HG03025 (cell line): ENCODE measurements around the gene GAB2.

Experiments
- ATAC-seq: cut with Tn5 transposase; IDR thresholded peaks from one replicate; pipeline ENCODE4 v1.9.1; 2021; ENCODE audit warnings: mild to moderate bottlenecking, moderate library complexity; ENCODE audit not compliant: unreplicated experiment, low FRiP score

Gene GAB2

DNA sequence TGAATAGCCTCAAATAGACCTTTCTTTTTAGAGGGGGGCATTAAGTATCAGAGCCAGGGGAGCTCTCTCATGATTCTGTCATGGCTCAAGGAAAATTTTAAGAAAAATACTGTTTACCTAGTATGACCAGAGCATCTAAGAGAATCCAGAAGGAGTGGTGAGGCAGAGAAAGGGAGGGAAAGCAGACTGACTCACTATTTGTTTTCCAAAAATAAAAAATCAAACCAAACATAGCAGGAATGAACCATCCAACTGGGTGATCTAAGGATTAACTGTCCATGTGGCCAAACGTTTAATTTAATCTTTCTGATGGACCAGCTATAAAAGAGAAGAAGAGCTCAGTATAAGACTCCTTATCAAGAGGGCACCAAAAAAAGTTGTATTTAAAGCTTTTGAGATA is 70.8 kb downstream of the GAB2 start:
- no peak for ATAC-seq

DNA sequence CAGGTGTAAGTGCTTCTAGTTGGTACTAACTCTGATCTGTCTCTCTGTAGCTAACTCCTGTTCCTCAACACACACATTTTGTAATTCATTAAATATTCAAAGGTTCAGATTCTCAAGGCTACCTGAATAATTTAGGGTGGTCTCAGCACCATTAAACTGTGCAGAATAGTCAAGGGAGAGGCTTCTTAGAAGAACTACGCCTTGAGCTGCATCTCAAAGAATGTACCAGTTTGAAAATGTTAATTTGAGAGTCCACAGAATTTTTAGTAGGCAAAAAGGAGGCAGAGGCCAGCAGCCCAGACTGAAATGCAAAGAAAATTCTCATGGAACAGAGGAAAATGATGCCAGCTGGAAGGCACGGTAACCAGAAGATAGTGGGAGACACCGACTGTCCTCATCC is 72.2 kb downstream of the GAB2 start:
- ATAC-seq, result no peak

DNA sequence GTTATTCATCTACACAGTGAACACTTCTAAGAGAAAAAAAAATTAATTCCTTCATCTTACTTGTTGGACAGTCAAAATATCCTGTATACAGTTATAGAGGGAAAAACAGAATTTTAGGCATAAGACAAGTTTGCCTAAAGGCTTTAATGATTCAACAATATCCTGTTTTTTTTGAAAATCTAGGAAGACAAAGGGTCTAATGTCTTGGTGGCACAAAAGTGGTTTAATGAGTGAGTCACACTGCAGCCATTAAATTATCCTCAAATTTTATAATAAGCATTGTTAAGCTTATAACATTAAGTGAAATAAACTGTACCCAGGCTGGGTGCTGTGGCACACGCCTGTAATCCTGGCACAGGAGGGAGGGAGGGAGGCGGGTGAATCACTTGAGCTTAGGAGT is 72.9 kb downstream of the GAB2 start:
- no peak for ATAC-seq

DNA sequence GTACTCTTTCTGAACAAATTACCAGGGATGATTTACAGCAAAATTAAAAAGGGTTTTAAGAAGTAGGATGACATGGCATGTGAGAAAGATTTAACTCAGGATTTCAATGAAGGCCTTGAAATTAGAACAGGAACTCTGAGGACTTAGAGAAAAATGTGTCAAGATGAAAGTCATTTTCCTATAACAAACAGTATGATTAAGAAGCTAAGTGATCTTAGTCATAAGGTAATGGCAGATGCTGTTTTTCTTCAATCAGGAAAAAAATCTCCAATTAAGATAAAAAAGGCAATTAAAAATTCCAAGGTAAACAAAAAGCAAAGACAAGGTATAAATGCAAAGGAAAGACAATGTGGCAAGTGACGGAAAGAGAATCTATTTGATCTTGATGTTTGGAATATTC is 73.5 kb downstream of the GAB2 start:
- no peak for ATAC-seq

DNA sequence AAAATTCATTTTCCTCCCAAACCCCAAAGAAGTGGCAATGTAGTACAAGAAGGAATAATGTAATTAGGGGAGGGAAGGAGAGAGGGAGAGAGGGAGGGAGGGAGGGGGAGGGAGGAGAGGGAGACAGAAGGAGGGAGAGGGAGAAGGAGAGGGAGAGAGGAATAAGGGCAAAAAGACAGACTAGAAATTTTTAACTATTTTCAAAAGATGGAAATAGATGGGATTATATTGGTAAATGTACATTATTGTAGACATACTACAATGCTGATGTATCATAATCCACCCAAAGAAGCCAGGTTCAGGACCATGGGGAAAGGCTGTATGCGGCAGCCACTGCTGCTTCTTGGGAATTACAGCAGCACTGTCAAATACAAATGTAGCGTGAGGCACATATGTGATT is 74.3 kb downstream of the GAB2 start:
- ATAC-seq, result no peak

DNA sequence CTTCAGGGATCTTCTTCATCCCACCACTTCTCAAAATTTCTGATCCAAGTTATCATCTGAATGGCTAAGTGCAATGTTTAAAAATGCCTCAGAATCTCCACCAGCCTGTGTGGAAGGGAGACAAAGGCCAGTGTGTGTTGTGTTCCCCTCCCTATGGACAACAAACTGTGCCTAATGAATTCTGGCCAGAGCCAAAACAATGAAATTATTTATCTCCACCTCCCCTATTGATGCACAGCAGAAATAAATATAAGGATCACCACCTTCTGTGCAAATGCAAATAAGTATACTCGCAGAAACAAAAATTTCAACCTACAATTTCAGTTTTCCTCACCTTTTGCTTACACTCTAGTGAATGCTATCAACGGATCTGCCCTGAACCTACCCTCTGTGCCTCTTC is 75.8 kb downstream of the GAB2 start:
- no peak for ATAC-seq

DNA sequence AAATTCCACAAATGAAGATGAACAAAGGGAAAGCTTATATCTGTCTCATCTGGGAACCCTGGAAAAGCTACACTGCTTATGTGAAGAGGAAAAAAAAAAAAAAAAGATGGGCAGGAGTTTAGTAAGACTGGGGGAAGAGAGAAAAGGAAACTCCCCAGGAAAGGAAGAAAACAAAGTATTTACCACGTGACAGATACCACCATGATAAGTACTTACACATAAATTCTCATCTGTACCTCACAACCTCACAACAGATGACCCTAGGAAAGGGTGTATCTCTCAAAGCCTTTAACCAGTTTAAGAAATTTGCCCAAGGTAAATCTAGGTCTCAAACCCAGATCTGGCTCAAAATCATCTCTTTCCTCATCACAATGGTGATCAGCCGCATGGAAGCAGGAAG is 77.1 kb downstream of the GAB2 start:
- ATAC-seq, result no peak

DNA sequence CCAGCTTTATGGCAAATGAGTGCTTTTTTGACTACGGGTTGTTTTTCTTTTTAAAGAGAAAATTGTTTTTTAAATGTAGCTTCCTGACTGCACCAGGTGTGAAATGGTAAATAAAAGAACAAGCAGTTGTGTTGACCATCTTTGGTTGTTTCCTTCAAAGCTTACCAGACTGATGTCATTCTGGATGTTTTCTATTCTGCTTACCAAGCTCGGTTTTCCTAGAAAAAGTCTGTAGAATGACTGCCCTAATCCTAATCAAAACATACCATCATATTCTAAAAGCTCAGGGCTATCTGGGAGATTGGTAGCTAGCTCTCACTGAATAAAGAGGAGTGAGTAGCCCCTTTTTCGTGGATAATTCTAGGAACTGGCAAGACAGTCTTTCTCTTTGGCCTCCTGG is 77.7 kb downstream of the GAB2 start:
- no peak for ATAC-seq

DNA sequence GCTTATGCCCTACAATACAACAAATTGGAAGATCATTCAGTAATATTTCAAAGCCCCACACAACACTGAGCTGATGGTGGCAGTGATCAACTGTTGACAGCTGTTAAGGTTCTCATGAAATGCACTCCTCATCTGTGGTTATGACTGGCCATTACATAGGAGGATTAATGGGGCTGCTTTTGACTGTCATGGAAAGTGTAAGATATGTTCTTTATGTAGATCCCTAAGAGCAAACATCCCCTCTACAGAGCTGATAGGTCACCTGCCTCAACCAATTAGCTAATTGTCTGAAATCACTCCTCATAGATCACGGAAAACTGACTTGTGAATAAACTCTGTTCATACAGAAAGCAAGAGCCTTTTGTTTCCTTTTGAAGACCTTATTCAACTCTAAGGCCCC is 78.1 kb downstream of the GAB2 start:
- ATAC-seq, result no peak

DNA sequence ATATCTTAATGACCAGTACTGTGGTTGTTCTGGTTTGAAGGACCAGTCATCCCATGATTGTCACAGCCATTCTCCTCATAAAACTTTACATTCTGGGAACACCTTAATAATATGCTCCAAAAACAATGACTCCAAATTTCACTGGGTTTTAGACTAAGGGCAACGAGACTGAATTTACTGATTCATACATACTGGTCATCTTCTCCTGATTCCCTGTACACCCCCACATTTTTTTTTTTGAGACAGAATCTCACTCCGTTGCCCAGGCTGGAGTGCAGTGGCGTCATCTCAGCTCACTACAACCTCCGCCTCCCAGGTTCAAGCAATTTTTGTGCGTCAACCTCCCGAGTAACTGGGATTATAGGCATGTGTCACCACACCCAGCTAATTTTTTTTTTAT is 78.9 kb downstream of the GAB2 start:
- no peak for ATAC-seq

DNA sequence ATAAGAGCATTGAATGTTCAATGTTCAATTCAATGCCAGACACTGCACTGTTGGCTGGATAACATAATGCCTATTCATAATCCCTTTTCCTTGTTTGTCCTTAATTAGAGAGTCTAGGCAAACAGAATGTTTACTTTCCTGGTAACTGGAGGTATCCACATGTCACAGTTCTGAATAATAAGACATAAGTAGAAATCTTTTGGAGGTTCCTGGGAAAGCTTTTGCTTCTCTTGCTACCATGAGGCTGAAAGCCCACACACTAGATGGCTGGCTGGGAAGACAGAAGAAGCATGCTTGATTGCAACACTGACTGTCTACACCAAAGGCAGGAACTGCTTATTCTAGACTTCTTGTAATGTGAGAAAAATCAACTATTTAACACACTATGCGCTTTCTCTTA is 79.5 kb downstream of the GAB2 start:
- no peak for ATAC-seq

DNA sequence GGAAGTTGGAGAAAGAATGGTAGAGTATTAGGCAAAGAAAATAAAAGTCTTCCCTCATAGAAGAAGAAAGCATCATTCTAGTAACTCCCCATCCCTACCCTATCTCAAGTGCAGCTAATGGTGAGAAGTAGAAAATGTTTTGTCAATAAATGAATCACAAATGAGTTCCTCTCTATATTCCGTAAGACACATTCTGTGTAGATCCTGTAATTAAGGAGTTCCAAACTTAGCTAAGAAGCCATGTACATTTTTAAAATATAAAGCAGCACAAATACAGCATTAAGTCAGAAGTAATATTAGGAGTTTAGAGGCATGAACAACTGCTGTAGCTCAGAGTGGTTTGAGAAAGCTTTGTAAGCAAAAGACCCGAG is 80.1 kb downstream of the GAB2 start:
- no peak for ATAC-seq

DNA sequence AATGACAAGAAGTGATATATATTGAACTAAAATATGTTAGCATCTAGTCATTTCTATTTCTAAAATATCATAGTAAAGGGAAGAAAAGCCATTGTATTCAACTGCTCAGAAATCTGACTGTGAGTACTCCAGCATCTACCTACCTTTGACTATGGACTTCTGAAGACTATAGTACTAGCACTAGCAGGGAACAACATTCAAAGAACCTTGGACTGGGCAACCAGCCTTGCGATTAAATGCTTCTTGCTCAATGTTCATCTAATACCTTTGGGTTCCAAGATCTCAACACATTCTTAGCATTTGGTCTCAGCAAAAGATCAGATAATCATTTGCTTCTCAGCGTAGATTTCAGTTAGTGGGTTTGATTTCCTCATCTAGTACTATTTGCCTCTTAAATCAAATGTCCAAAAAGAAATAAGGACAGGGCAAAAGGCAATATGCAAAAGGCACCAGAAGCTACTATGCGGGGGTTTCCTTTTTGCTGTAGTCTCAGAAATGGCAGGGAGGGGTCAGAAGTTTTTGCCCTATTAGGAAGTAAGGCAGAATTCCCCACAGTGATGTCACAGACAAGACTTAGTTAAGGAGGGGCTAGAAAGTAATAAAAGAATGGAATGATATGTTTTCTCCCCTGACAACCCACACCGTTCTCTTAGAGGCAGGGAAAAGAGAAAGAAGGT is 80.6 kb downstream of the GAB2 start:
- ATAC-seq, result no peak

DNA sequence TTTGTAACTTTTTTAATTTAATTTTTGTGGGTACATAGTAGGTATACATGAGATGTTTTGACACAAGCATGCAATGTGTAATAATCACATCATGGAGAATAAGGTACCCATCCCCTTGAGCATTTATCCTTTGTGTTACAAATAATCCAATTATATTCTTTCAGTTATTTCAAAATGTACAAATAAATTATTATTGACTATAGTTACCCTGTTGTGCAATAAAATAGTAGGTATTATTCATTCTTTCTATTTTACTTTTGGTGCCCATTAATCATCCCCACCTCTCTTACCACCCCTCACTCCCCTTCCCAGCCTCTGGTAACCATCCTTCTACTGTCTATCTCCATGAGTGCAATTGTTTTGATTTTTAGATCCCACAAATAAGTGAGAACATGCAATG is 83.5 kb downstream of the GAB2 start:
- ATAC-seq, result no peak

DNA sequence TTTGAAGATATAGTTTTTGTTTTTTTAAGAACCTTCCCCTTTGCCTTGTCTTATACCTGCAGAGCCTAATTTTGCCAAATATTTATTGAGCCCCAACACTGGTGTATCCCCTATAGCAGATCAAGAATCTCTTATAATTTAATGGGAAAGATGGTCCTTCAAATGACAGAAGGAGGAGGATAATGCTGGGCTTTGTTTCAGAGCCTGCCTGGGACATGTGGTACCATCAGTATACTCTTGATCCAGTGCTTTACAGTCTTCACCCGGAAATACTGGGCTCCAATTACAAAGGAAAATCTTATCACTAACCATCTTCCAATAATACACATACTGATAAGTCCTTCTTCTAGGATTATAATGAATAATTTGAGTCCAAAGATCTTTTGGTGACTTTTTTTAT is 84.7 kb downstream of the GAB2 start:
- ATAC-seq, result no peak

DNA sequence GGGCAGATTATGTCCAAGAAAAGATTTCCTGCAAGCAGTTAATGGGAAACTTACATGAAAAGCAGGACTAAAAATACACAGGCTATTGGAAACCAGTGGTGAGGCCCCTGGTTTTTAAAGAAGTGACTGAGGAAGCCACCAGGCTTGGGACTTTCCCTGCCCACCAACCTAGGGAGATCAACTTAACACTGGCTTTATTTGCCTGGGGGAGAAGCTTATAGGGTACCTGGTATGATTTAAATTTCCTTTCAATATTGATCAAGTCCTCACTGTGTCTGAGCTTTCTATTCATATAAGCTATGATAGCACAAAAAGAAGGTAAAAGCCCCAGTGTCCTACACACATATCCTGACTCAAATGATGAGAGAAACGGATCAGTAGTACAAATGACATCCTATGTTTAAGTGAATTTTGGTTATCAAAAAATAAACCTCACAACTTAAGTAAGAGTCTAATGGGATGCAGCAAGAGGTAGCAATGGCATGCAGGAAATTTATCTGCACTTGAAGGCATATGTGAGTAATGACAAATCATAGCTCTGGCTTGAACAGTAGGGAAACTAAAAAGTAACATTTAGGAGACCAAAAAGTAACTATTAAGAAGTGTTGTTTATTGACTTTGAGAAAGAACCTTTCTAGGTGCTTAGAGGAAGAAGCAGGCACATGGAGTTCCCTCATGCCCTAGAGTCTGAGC is 85.3 kb downstream of the GAB2 start:
- no peak for ATAC-seq

DNA sequence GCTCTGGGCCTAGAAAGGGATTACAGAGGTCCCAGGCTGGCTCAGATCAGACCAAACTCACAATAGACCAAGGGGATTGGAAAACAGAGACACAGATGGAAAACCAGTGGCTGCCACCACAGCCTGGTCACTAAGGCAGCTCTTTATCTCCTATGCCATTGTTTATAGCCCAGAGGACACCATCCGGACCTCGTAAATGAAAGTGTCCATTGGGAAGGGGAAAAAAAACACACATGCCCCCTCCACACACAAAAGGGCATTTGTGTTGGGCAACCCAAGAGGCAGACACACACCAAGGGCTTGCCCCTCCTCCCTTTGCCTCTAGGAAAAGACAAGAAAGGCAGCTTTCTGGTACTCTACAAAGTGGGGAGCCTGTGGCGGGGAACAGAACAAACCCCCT is 85.9 kb downstream of the GAB2 start:
- no peak for ATAC-seq

DNA sequence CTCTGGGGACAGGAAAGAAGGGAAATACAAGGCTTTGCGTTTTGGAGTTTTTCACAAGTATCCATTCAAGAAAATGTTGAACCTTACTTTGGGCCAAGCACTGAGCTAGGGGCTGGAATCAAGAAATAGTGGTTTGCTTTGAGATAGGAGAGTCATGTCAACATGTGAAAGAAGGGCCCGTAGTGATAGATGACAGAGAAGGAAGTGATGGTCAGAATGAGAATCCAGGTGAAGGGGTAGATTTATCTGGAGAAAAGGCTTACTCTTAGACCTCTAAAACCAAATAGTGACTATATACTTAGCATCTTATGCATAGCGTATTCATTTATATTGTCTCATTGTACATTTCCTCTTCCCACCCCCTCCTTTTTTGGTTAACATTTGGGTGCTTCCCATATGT is 87.3 kb downstream of the GAB2 start:
- no peak for ATAC-seq

DNA sequence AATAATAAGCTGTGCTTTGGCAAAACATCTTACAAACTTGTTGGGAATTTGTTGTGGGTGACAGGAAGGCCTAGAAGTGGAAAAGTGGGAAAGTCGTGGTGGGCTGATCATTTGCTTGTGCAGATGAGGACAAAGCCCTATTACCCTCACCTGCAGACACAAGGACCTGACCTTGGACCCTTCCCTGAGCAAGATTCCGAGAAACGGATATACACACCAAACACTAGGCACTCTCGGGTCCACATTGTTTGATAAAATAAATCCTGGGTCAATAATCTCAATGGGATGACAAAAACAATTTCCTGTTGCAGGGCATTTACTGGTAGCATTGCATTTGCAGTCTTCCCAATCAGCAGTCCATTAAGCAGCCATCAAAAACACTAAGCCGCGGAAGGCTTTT is 89.7 kb downstream of the GAB2 start:
- no peak for ATAC-seq

DNA sequence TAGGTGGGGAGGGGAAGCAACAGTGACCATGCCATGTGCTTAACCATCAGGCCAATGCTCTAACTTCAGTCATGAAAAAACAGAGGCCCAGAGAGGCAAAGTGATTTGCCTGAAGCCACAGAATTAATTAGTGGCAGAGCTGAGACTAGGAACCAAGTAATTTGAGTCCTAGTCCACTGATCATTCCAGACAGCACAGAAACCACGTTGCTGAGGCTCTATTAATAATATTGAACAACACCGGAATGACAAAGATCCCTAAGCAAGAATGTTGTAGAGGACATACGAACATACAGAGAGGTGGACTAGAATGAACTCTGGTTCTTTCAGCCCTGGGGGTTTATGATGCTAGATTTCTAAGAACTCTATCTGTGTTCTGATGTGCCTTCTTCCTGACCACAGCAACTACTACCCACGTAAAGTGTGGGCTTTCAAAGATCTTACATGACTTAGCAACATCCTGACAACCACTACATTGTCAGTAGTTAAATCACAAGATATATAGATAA is 92.3 kb downstream of the GAB2 start:
- peak; percentile 55 for ATAC-seq

DNA sequence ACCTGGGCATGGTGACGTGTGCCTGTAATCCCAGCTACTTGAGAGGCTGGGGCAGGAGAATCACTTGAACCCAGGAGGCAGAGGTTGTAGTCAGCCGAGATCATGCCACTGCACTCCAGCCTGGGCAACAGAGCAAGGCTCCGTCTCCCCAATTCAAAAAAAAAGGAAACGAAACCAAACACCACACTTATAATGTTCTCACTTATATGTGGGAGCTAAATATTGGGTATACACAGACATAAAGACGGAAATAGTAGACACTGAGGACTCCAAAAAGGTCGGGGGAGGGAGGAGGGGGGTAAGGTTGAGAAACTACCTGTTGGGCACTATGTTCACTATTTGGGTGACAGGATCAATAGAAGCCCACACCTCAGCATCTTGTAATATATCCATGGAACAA is 94.3 kb downstream of the GAB2 start:
- no peak for ATAC-seq

DNA sequence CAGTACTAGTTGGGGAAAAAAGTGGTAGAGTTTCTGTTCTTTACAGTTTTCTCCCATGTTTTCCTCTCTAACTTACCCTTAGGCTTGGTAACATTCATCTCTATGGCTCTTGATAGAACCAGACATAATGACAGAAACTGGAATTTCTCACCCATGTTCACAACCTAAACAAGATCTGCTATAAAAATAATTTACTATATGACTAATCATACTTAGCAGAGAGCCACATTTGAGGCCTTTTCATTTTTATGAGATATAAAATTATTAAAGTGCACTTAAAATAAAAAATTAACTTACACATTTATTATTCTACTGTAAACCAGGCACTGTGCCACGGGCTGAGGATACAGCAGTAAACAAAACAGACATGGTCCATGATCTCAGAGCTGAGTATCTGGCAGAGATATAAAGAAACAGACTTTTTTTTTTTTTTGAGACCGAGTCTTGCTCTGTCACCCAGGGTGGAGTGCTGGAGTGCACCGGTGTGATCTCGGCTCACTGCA is 98.1 kb downstream of the GAB2 start:
- no peak for ATAC-seq
